HEK293 (cell line): Measurements from ENCODE around the gene RASAL2.

Experiments used
- CTCF ChIP-seq: fragments of 450-650 bp; formaldehyde crosslinking; IDR thresholded peaks from 2 replicates; pipeline ENCODE4 v1.5.1; 2016; ENCODE audit warnings: missing biosample characterization, missing genetic modification characterization
- SETDB1 ChIP-seq: IDR thresholded peaks from one replicate; pipeline ENCODE4 v1.6.1; 2017; ENCODE audit warnings: mild to moderate bottlenecking, low read length, moderate library complexity, mixed read lengths; ENCODE audit not compliant: insufficient read length
- ZBTB21 ChIP-seq: fragments of 450-650 bp; formaldehyde crosslinking; IDR thresholded peaks from 2 replicates; pipeline ENCODE4 v1.5.1; 2017; ENCODE audit warnings: missing biosample characterization, missing genetic modification characterization
- ZNF10 ChIP-seq: fragments of 450-650 bp; formaldehyde crosslinking; IDR thresholded peaks from 2 replicates; pipeline ENCODE4 v1.5.1; 2017; ENCODE audit warnings: missing biosample characterization, missing genetic modification characterization
- ZNF274 ChIP-seq, 2 experiments: fragments of 200-500 bp in 1 of 2; fragments of 450-650 bp in 1 of 2; sonication (Bioruptor generic) in 1 of 2; formaldehyde crosslinking in 1 of 2; IDR thresholded peaks; 2 replicates each; pipeline versions ENCODE4 v1.5.1 to v1.6.1; 2014 to 2016; ENCODE audit warnings: borderline replicate concordance in 1 of 2, inconsistent platforms in 1 of 2, low read length in 1 of 2, missing biosample characterization in 1 of 2, missing genetic modification characterization in 1 of 2
- ZNF335 ChIP-seq: fragments of 450-650 bp; formaldehyde crosslinking; conservative IDR thresholded peaks from 2 replicates; pipeline ENCODE4 v1.5.1; 2016; ENCODE audit warnings: missing biosample characterization, missing genetic modification characterization
- ZNF792 ChIP-seq: fragments of 450-650 bp; formaldehyde crosslinking; IDR thresholded peaks from 2 replicates; pipeline ENCODE4 v1.5.1; 2016; ENCODE audit warnings: missing biosample characterization, missing genetic modification characterization

- TF ChIP-seq ZBTB21 = no peak
- TF ChIP-seq CTCF (tag by site-specific recombination) = no peak
- no peak for TF ChIP-seq ZNF274 (IDR thresholded peaks at IDR 0.05; ENCODE audit: low read length)
- TF ChIP-seq ZNF274 (tag by site-specific recombination; IDR thresholded peaks at IDR 0.05; ENCODE audit: borderline replicate concordance) = no peak
- TF ChIP-seq SETDB1 = no peak
- TF ChIP-seq ZNF792 (tag by site-specific recombination) = no peak
- no peak for TF ChIP-seq ZNF10 (tag by site-specific recombination)
- no peak for TF ChIP-seq ZNF335
Observed at GRCh38 chr1:178399177-178399728, 305.3 kb downstream of the RASAL2 start.
